GM18870 (cell line): ENCODE results near the gene ADAM12.

ENCODE experiments used
- ATAC-seq: cut with Tn5 transposase; IDR thresholded peaks from one replicate; pipeline ENCODE4 v1.9.1; 2021; ENCODE audit warnings: moderate library complexity; ENCODE audit not compliant: unreplicated experiment

ADAM12 gene

GRCh38 chr10:126242397-126243260, 145.6 kb downstream of the ADAM12 start:
- no peak for ATAC-seq

GRCh38 chr10:126240483-126240882, 147.8 kb downstream of the ADAM12 start:
- ATAC-seq, result no peak

GRCh38 chr10:126239844-126240243, 148.4 kb downstream of the ADAM12 start:
- no peak for ATAC-seq

GRCh38 chr10:126235979-126236851, 152.1 kb downstream of the ADAM12 start:
- no peak for ATAC-seq

- ATAC-seq, result no peak
Measured at GRCh38 chr10:126235091-126235978, 152.9 kb downstream of the ADAM12 start.

GRCh38 chr10:126234630-126235029, 153.6 kb downstream of the ADAM12 start:
- ATAC-seq, result no peak

- no peak for ATAC-seq
Measured at GRCh38 chr10:126233182-126234148, 154.8 kb downstream of the ADAM12 start.

- no peak for ATAC-seq
Measured at GRCh38 chr10:126230587-126230986, 157.7 kb downstream of the ADAM12 start.

GRCh38 chr10:126229686-126230085, 158.6 kb downstream of the ADAM12 start:
- no peak for ATAC-seq

- ATAC-seq, result no peak
Measured at GRCh38 chr10:126227762-126228134, 160.5 kb downstream of the ADAM12 start.

GRCh38 chr10:126226988-126227761, 161.1 kb downstream of the ADAM12 start:
- no peak for ATAC-seq

- no peak for ATAC-seq
Measured at GRCh38 chr10:126226205-126226604, 162.1 kb downstream of the ADAM12 start.

GRCh38 chr10:126225672-126226008, 162.6 kb downstream of the ADAM12 start:
- ATAC-seq, result no peak

GRCh38 chr10:126224967-126225671, 163.2 kb downstream of the ADAM12 start:
- no peak for ATAC-seq

- no peak for ATAC-seq
Measured at GRCh38 chr10:126223512-126224067, 164.7 kb downstream of the ADAM12 start.

GRCh38 chr10:126222736-126223511, 165.4 kb downstream of the ADAM12 start:
- ATAC-seq, result no peak

GRCh38 chr10:126221874-126222273, 166.4 kb downstream of the ADAM12 start:
- no peak for ATAC-seq
